Activated CD8-positive, alpha-beta memory T cell treated with anti-CD3 and anti-CD28 coated beads, Interleukin-2, amount 50 U/mL, for 24 hours (primary cell): ENCODE results near the gene IL23R.
"Not testable (repeated sequence)": the region's sequence is repeated elsewhere in the genome, so short reads cannot be mapped to it uniquely, and the experiment has no call there.

Experiments
- DNase-seq: peaks from one replicate; pipeline ENCODE4 v3.0.0-alpha.2; 2020; ENCODE audit errors: extremely low read depth

IL23R gene

GRCh38 chr1:67193704-67194103, 27.4 kb downstream of the IL23R start:
- no peak for DNase-seq

- DNase-seq = no peak
These were observed 28.1 kb downstream of the IL23R start for GRCh38 chr1:67194209-67194863.

DNA sequence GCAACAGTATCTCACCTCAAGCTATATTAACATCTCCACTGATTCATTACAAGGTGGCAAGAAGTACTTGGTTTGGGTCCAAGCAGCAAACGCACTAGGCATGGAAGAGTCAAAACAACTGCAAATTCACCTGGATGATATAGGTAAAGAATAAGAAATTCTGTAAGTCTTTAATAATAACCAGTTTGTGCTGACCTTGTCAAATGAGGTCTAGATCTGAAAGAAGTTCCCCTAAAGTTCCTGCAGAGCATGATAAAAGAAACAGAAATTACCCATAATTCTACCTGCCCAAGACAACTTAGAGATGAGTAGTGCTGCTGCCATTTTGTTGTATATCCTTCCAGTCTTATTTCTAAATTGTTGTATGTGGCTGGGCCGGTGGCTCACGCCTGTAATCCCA, 34.5 kb downstream of the IL23R start:
- no peak for DNase-seq

DNA sequence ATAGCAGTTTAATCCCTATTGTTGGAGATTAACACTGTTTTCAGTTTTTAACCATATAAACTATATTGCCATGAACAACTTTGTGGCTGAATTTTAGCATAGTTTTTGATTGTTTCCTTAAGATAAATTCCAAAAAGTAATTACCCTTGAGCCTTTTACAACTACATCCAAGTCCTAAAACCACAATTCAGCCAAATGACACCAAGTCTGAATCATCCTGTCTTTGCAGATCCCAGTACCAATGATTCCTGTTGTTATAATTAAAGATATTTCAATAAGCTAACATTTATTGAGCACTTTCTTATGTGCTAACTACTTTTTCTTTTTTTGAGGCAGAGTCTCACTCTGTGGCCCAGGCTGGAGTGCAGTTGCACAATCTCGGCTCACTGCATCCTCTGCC, 35.6 kb downstream of the IL23R start:
- DNase-seq = no peak

DNA sequence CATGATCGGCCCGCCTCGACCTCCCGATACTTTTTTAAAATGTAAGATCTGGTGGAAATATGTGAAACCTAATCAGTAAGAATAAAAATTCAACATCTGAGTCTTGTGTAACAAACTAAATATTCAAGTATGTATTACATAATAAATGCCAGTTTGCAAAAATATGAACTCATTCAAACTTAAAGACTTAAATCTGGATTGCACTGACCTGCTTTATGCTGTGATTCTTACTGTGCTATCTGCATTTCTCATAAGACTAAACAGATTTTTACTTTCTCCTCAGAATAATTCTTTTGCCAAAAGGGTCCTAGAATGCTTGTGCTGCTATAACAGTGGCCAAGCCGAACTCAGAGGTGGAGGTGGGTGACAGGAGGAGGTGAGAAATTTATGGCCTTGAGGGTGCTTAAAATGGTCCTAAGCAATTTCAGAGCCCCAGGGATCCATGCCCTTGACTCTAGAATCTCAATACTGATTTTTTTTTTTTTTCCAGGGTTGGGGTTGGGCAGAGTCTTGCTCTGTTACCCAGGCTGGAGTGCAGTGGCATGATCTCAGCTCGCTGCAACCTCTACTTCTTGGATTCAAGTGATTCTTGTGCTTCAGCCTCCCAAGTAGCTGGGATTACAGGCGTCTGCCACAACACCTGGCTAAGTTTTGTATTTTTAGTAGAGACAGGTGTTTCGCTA, 38.2 kb downstream of the IL23R start:
- no peak for DNase-seq

DNA sequence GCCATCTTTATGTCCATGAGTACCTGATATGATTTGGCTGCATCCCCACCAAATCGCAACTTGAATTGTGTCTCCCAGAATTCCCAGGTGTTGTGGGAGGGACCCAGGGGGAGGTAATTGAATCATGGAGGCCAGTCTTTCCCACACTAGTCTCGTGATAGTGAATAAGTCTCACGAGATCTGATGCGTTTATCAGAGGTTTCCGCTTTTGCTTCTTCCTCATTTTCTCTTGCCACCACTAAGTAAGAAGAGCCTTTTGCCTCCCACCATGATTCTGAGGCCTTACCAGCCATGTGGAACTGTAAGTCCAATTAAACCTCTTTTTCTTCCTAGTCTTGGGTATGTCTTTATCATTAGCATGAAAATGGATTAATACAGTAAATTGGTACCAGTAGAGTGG, 41.1 kb downstream of the IL23R start:
- not testable (repeated sequence) for DNase-seq

DNA sequence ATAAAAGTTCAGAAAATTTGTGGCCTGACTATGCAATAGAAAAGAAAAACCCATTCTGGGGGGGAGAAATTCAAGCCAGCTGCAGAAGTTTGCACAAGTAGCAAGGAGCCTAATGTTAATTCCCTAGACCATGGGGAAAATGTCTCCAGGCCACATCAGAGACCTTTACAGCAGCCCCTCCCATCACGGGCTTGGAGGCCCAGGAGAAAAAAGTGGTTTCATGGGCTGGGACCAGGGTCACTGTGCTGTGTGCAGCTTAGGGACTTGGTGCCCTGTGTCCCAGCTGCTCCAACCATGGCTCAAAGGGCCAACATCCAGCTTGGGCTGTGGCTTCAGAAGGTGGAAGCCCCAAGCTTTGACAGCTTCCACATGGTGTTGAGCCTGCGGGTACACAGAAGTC, 42.0 kb downstream of the IL23R start:
- no peak for DNase-seq

- DNase-seq = no peak
These were observed 43.3 kb downstream of the IL23R start for GRCh38 chr1:67209521-67209920.

DNA sequence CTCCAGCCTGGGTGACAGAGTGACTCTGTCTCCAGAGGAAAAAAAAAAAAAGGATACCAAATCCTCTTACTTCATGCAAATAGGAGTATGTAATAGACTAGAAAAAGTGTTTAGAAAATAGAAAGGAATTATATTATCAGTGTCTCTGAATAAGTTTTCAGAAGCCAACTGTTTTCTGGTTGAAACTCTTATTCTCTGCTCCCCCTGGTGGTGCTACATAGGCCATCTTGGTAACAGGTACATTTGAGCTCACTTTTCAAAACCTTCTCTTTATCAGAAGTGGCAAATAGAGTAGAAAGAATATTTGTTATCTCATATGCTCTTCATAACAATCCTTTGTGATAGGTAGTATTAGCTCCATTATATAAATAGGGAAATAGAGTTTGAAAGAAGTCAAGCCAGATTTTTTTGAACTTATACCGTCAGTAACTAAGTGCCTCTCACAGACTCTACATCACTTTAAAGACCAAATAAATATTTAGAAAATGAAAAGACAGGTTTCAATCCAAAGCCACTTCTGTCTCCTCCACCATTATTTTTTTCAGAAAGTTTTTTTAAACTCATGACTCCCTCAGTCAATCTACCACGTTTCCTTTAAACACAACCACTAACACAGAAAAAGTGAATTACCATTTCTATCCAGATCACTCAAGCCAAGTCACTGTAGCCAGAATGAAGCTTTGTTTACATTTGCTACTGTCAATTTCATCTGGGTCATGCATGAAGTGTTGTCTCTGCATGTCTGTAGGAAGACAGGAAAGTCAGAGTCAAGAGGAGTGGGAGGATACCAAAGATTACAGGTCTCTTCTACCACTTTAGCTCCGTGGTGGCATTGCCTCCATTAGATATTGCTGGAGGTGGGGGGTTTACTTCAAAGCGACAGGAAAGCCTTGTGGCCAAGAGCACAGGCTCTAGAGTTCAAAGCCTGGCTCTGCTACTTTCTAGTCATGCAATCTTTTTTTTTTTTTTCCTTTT, 45.6 kb downstream of the IL23R start:
- DNase-seq = no peak

- DNase-seq = no peak
These were observed 46.9 kb downstream of the IL23R start for GRCh38 chr1:67213164-67213563.

- DNase-seq = no peak
These were observed 47.7 kb downstream of the IL23R start for GRCh38 chr1:67213948-67214347.

DNA sequence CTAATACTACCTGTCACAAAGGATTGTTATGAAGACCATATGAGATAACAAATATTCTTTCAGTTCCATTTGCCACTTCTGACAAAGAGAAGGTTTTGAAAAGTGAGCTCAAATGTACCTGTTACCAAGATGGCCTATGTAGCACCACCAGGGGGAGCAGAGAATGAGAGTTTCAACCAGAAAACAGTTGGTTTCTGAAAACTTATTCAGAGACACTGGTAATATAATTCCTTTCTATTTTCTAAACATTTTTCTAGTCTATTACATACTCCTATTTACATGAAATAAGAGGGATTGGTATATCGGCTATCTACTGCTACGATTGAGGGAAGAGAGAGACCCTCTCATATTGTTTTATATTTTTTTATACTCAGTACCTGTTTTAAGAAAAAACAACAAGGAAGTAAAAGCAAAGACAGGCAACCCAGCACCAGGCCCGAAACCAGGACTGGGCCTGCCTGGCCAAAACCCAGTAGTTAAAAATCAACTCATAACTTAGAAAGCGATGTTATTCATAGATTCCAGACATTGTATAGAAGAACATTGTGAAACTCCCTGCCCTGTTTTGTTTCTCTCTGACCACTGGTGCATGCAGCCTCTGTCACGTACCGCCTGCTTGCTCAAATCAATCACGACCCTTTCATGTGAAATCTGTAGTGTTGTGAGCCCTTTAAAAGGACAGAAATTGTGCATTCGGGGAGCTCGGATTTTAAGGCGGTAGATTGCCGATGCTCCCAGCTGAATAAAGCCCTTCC, 48.3 kb downstream of the IL23R start:
- no peak for DNase-seq

GRCh38 chr1:67216401-67216800, 50.1 kb downstream of the IL23R start:
- no peak for DNase-seq

GRCh38 chr1:67217417-67217816, 51.2 kb downstream of the IL23R start:
- no peak for DNase-seq

DNA sequence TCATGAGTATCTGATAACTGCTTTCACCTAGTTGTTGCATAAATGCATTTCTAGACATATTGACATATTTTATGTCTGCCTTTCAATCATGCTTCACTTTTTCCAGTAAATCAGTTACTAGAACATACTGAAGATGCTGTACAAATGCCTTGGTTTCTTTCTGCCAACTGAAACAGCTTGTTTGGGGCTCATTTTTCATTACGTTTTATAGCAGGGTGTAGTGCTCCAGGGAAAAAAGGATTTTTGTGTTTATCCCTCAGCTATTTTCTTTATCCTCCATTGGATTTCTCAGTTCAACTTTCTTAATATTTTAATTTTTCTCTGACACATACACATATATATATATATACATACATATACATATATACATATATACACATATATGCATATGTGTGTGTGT, 51.7 kb downstream of the IL23R start:
- no peak for DNase-seq

- no peak for DNase-seq
These were observed 58.6 kb downstream of the IL23R start for GRCh38 chr1:67224856-67225255.

DNA sequence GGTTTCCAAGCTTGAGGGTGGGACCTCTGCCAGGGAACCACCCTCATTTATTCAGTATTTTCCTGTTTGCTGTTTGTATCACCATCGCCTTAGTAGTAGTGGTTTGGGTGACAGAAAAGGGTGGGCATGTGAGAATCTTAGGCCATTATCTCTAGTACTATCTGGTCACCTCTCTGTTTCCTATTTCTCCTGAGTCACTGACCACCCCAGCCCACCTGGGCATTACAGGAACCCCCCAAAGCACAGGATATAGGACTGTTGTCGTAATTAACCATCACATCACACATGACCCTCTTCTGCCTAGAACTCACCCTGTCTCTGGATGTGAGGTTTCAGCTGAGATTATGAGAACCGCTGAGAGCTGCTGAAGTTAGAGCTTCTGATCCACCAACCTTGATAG, 60.4 kb downstream of the IL23R start:
- DNase-seq = no peak

GRCh38 chr1:67227196-67227595, 60.9 kb downstream of the IL23R start:
- DNase-seq = no peak

DNA sequence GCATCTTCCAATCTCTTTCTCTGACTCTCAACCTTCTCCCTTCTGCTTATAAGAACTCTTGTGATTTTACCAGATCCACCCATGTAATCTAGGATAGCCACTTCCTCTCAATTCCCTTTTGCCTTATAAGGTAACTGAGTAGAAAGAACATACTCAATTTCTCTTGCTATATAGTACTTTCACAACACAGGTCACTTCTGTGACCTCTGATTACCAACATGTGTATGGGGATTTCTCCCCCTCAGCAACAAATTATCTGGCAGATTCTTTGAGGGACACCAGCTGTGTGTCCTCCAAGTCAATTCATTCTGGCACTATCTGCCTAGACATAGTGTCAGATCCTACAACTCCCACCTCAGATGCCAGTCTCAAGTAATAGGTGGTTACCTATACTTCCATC, 62.5 kb downstream of the IL23R start:
- no peak for DNase-seq

GRCh38 chr1:67230539-67230938, 64.3 kb downstream of the IL23R start:
- no peak for DNase-seq

DNA sequence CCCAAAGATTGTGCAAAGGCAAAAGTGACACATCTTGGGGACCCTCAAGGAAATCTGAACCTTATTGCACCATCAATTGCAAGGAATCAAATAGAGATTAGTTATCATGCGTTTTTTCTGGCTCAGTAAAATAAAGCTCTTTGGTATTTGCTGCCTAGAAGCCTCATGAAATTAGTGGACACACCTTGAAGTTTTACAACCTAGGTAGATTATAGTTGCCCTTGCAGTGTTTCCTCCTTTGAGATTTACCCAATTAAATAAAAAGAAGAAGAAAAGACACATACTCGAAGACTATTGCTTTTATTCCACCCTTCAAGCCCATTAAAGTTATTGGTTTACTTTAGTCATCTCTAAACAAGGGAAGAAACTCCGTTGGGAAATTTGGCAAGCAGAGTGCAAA, 70.0 kb downstream of the IL23R start:
- DNase-seq = no peak

- no peak for DNase-seq
These were observed 73.5 kb downstream of the IL23R start for GRCh38 chr1:67239738-67240137.
